BE2C (cell line): ENCODE measurements around the gene AQP3. TPM values are rescaled to one million over a fixed set of nuclear protein-coding genes. Genes with fewer than 3 reads are reported as not detected.
"Not testable (repeated sequence)": the region's sequence is repeated elsewhere in the genome, so short reads cannot be mapped to it uniquely, and the experiment has no call there.

Experiments used
- DNase-seq: peaks from one replicate; pipeline ENCODE4 v3.0.0-alpha.2; 2020
- H3K27me3 ChIP-seq: fragments of 250-450 bp; sonication (Bioruptor Pico); 2 replicates; pipeline ENCODE4 v1.5.1; 2020; ENCODE audit warnings: mild to moderate bottlenecking
- H3K36me3 ChIP-seq: fragments of 250-450 bp; sonication (Bioruptor Pico); 2 replicates; pipeline ENCODE4 v1.5.1; 2020; ENCODE audit warnings: mild to moderate bottlenecking
- H3K4me1 ChIP-seq: fragments of 250-450 bp; sonication (Bioruptor Pico); 2 replicates; pipeline ENCODE4 v1.5.1; 2020
- H3K4me3 ChIP-seq: 2 replicates; pipeline ENCODE4 v1.5.1; 2011; ENCODE audit warnings: low read depth, low read length
- H3K9me3 ChIP-seq: fragments of 250-450 bp; sonication (Bioruptor Pico); 2 replicates; pipeline ENCODE4 v1.5.1; 2020
- CTCF ChIP-seq: IDR thresholded peaks from 2 replicates; pipeline ENCODE4 v1.5.1; 2012; ENCODE audit warnings: mild to moderate bottlenecking, low read depth, low read length
- polyA plus RNA-seq: library from polyadenylated mRNA; unstranded; fragments of >200 nt; gene quantifications from one replicate; pipeline ENCODE4 v1.2.1, GENCODE V29; 2012; ENCODE audit warnings: low read depth, missing spikeins; ENCODE audit not compliant: insufficient read length, insufficient read depth

AQP3 gene
- 3.3 TPM for polyA plus RNA-seq

GRCh38 chr9:33446946-33447798, at the start of gene AQP3:
Gene AQP3, minus strand, starts transcription at chr9:33447593. Its CDS starts 63 bp downstream, at chr9:33447530.
- Histone ChIP-seq H3K36me3 (no peaks in the 10 kb centered on the region), H3K4me1 (peaks cover 16% of the 10 kb centered on the region), H3K4me3 (peak within 1 kb of the TSS; percentile 52), H3K27me3 (no peaks in the 10 kb centered on the region), H3K9me3 (no peaks in the 10 kb centered on the region; the same call in 1 of the 2 replicates)
- peak; percentile 85 for DNase-seq
- peak; percentile 21; the same call in 1 of the 2 replicates for TF ChIP-seq CTCF

GRCh38 chr9:33493819-33494218, 46.4 kb upstream of the AQP3 start:
- not testable (repeated sequence) for H3K4me3 ChIP-seq, H3K9me3 ChIP-seq, DNase-seq, H3K4me1 ChIP-seq, H3K36me3 ChIP-seq, H3K27me3 ChIP-seq

- H3K27me3 ChIP-seq: no peaks in the 10 kb centered on the region
- no peak overlapping the region for H3K4me3 ChIP-seq
- H3K36me3 ChIP-seq: no peaks in the 10 kb centered on the region
- TF ChIP-seq CTCF: no peak
- H3K9me3 ChIP-seq: no peaks in the 10 kb centered on the region
- no peak for DNase-seq
- no peaks in the 10 kb centered on the region for H3K4me1 ChIP-seq
Measured at GRCh38 chr9:33489066-33489465, 41.7 kb upstream of the AQP3 start.

- H3K27me3 ChIP-seq, H3K9me3 ChIP-seq, DNase-seq, H3K4me1 ChIP-seq, H3K36me3 ChIP-seq, H3K4me3 ChIP-seq: not testable (repeated sequence)
Measured at GRCh38 chr9:33485312-33485711, 37.9 kb upstream of the AQP3 start.

- no peaks in the 10 kb centered on the region for H3K27me3 ChIP-seq
- no peaks in the 10 kb centered on the region; the same call in 1 of the 2 replicates for H3K36me3 ChIP-seq
- TF ChIP-seq CTCF: no peak
- no peaks in the 10 kb centered on the region for H3K9me3 ChIP-seq
- H3K4me3 ChIP-seq: no peak overlapping the region
- H3K4me1 ChIP-seq: no peaks in the 10 kb centered on the region
- no peak for DNase-seq
Measured at GRCh38 chr9:33480976-33481375, 33.6 kb upstream of the AQP3 start.

- no peak for DNase-seq
- no peak overlapping the region for H3K4me3 ChIP-seq
- TF ChIP-seq CTCF: no peak
- no peaks in the 10 kb centered on the region for H3K9me3 ChIP-seq
- no peaks in the 10 kb centered on the region for H3K4me1 ChIP-seq
- no peaks in the 10 kb centered on the region for H3K27me3 ChIP-seq
- H3K36me3 ChIP-seq: no peaks in the 10 kb centered on the region; the same call in 1 of the 2 replicates
Measured at GRCh38 chr9:33480106-33480505, 32.7 kb upstream of the AQP3 start.

GRCh38 chr9:33476503-33476902, 29.1 kb upstream of the AQP3 start:
- Histone ChIP-seq H3K9me3 (no peaks in the 10 kb centered on the region), H3K4me1 (no peaks in the 10 kb centered on the region; the same call in 1 of the 2 replicates), H3K36me3 (peaks cover 10% of the 10 kb centered on the region), H3K27me3 (no peaks in the 10 kb centered on the region), H3K4me3 (no peak overlapping the region)
- DNase-seq: no peak
- TF ChIP-seq CTCF: no peak
